IMR-90 (cell line): Measurements from ENCODE around the gene GAS2L2. TPM values are rescaled to one million over a fixed set of nuclear protein-coding genes. Genes with fewer than 3 reads are reported as not detected.

Experiments
- ATAC-seq: fragments of 200-7000 bp; cut with Tn5 transposase; 2 replicates; pipeline ENCODE4 v1.9.1; 2020; ENCODE audit warnings: low read depth, mild to moderate bottlenecking, moderate library complexity
- BruUV-seq: library from RNA; stranded (reverse); fragments of 400-500 nt; replicated peaks from 2 replicates; lab custom pipeline; 2021; lab: Mats Ljungman, UMichigan
- CTCF ChIA-PET: fragments of 300-600 bp; formaldehyde crosslinking; extraction: SDS; loops from one replicate; lab custom pipeline; 2021; ENCODE audit warnings: antibody characterized with exemption; lab: Yijun Ruan, JAX
- POLR2A ChIA-PET: fragments of 300-600 bp; sonication (Branson Sonifier 250); formaldehyde crosslinking; loops from one replicate; lab custom pipeline; 2022; ENCODE audit warnings: antibody characterized with exemption; ENCODE audit not compliant: unreplicated experiment; lab: Charles Lee
- DNase-seq: peaks from one replicate; pipeline ENCODE4 v3.0.0; 2013
- H2AFZ ChIP-seq: replicated peaks from 2 replicates; pipeline ENCODE3; 2013; ENCODE audit warnings: low read length, mild to moderate bottlenecking; ENCODE audit not compliant: poor library complexity
- H2AK5ac ChIP-seq: 2 replicates; pipeline ENCODE4 v1.6.1; 2013; ENCODE audit warnings: low read depth, low read length, inconsistent platforms
- H2AK9ac ChIP-seq: replicated peaks from 2 replicates; pipeline ENCODE3; 2013; ENCODE audit warnings: mild to moderate bottlenecking, low read depth, low read length, moderate library complexity; ENCODE audit not compliant: poor library complexity
- H2BK120ac ChIP-seq: 2 replicates; pipeline ENCODE4 v1.6.1; 2013; ENCODE audit warnings: low read depth, low read length, inconsistent platforms
- H2BK15ac ChIP-seq: 3 replicates; pipeline ENCODE4 v1.6.1; 2013; ENCODE audit warnings: low read depth, low read length, inconsistent platforms
- H2BK20ac ChIP-seq: 2 replicates; pipeline ENCODE4 v1.6.1; 2013; ENCODE audit warnings: low read depth, mild to moderate bottlenecking, inconsistent platforms, low read length, moderate library complexity
- H2BK5ac ChIP-seq: 2 replicates; pipeline ENCODE4 v1.6.1; 2013; ENCODE audit warnings: mild to moderate bottlenecking, low read depth, low read length, inconsistent platforms; ENCODE audit not compliant: poor library complexity, severe bottlenecking
- H3K14ac ChIP-seq: replicated peaks from 2 replicates; pipeline ENCODE4 v1.6.1; 2013; ENCODE audit warnings: low read depth, low read length, inconsistent platforms
- H3K18ac ChIP-seq: 2 replicates; pipeline ENCODE4 v1.6.1; 2013; ENCODE audit warnings: low read depth, low read length, control low read depth
- H3K23ac ChIP-seq: 2 replicates; pipeline ENCODE4 v1.6.1; 2013; ENCODE audit warnings: low read depth, low read length, inconsistent platforms
- H3K27ac ChIP-seq: 2 replicates; pipeline ENCODE4 v1.5.1; 2013; ENCODE audit warnings: mild to moderate bottlenecking, control low read depth, low read length; ENCODE audit not compliant: insufficient read depth
- H3K27me3 ChIP-seq: 2 replicates; pipeline ENCODE4 v1.6.1; 2013; ENCODE audit warnings: low read length; ENCODE audit not compliant: control insufficient read depth, insufficient read depth
- H3K36me3 ChIP-seq: 2 replicates; pipeline ENCODE4 v1.6.1; 2013; ENCODE audit warnings: low read length, mixed read lengths; ENCODE audit not compliant: control insufficient read depth, insufficient read depth
- H3K4ac ChIP-seq: 2 replicates; pipeline ENCODE4 v1.6.1; 2013; ENCODE audit warnings: low read depth, low read length, inconsistent platforms
- H3K4me1 ChIP-seq: 2 replicates; pipeline ENCODE4 v1.6.1; 2013; ENCODE audit warnings: low read length, mixed read lengths; ENCODE audit not compliant: control insufficient read depth, insufficient read depth
- H3K4me2 ChIP-seq: 2 replicates; pipeline ENCODE4 v1.6.1; 2013; ENCODE audit warnings: low read depth, mild to moderate bottlenecking, control low read depth, low read length, moderate library complexity
- H3K4me3 ChIP-seq: 2 replicates; pipeline ENCODE4 v1.5.1; 2013; ENCODE audit warnings: low read depth, mild to moderate bottlenecking, control low read depth, low read length, moderate library complexity; ENCODE audit not compliant: insufficient read depth
- H3K56ac ChIP-seq: 2 replicates; pipeline ENCODE4 v1.6.1; 2013; ENCODE audit warnings: low read length, inconsistent platforms; ENCODE audit not compliant: insufficient read depth; ENCODE audit errors: extremely low read depth
- H3K79me1 ChIP-seq, 2 experiments: 2 replicates each; pipeline ENCODE4 v1.6.1; 2013; ENCODE audit warnings: low read length in 2 of 2, inconsistent platforms in 1 of 2, low read depth in 1 of 2
- H3K9ac ChIP-seq: 2 replicates; pipeline ENCODE4 v1.6.1; 2013; ENCODE audit warnings: low read depth, low read length, control low read depth
- H3K9me1 ChIP-seq: 2 replicates; pipeline ENCODE4 v1.6.1; 2013; ENCODE audit warnings: low read length, inconsistent platforms; ENCODE audit not compliant: insufficient read depth
- H3K9me3 ChIP-seq: 2 replicates; pipeline ENCODE4 v1.6.1; 2013; ENCODE audit warnings: low read length; ENCODE audit not compliant: control insufficient read depth, insufficient read depth
- H4K20me1 ChIP-seq: 2 replicates; pipeline ENCODE4 v1.6.1; 2013; ENCODE audit warnings: low read length, inconsistent platforms; ENCODE audit not compliant: insufficient read depth
- H4K5ac ChIP-seq: 2 replicates; pipeline ENCODE4 v1.6.1; 2013; ENCODE audit warnings: mild to moderate bottlenecking, low read depth, low read length, control low read depth
- H4K8ac ChIP-seq, 2 experiments: 2 replicates each; pipeline ENCODE4 v1.6.1; 2013; ENCODE audit warnings: low read depth in 2 of 2, low read length in 2 of 2, control low read depth in 1 of 2, inconsistent platforms in 1 of 2
- H4K91ac ChIP-seq: 2 replicates; pipeline ENCODE4 v1.6.1; 2013; ENCODE audit warnings: low read depth, low read length, inconsistent platforms; ENCODE audit not compliant: insufficient read depth
- CHD1 ChIP-seq: IDR thresholded peaks from 2 replicates; pipeline ENCODE4 v1.6.1; 2012; ENCODE audit warnings: low read depth, low read length, improper control_type of control experiment
- FOS ChIP-seq: fragments of 150-350 bp; IDR thresholded peaks from 2 replicates; pipeline ENCODE4 v1.6.1; 2016; ENCODE audit warnings: low read depth, low read length
- MAZ ChIP-seq: IDR thresholded peaks from 2 replicates; pipeline ENCODE4 v1.6.1; 2012; ENCODE audit warnings: low read depth, mild to moderate bottlenecking, low read length, improper control_type of control experiment, moderate library complexity, borderline replicate concordance
- POLR2A ChIP-seq: IDR thresholded peaks from 2 replicates; pipeline ENCODE4 v1.6.1; 2012; ENCODE audit warnings: mild to moderate bottlenecking, low read depth, low read length
- RCOR1 ChIP-seq: IDR thresholded peaks from 2 replicates; pipeline ENCODE4 v1.6.1; 2012; ENCODE audit warnings: mild to moderate bottlenecking, low read length, improper control_type of control experiment; ENCODE audit not compliant: insufficient replicate concordance
- RFX5 ChIP-seq: IDR thresholded peaks from 2 replicates; pipeline ENCODE4 v1.8.0; 2012; ENCODE audit warnings: low read depth, mild to moderate bottlenecking, low read length, moderate library complexity
- SMC3 ChIP-seq: fragments of 150-350 bp; IDR thresholded peaks from 2 replicates; pipeline ENCODE4 v1.6.1; 2016; ENCODE audit warnings: low read depth, mild to moderate bottlenecking, antibody characterized with exemption, low read length, moderate library complexity
- WGBS, 2 experiments: methylation state at CpG; one replicate each; pipeline versions ENCODE4 v1.1.5 to v1.1.7; 2013; ENCODE audit warnings: missing lambda C conversion rate in 2 of 2; ENCODE audit not compliant: insufficient read length in 1 of 2; ENCODE audit errors: extremely low coverage in 2 of 2; 5-methylcytosine and 5-hydroxymethylcytosine counted together
- dilution Hi-C: fragments of 300-500 bp; cut with HindIII; formaldehyde crosslinking; loops from one replicate; pipeline ENCODE4 v1.14.3; 2018; ENCODE audit warnings: low sequenced_read_pairs; ENCODE audit not compliant: unreplicated experiment
- in situ Hi-C: fragments of 300-500 bp; cut with MboI; formaldehyde crosslinking; loops from 3 replicates; pipeline ENCODE4 v1.14.3; 2019; ENCODE audit warnings: low sequenced_read_pairs, inconsistent platforms, mixed read lengths
- intact Hi-C: fragments of 100-400 bp; cut with micrococcal nuclease; formaldehyde crosslinking; loops from 2 replicates; pipeline ENCODE4 v1.10.0; 2022
- polyA plus RNA-seq, 3 experiments: library from polyadenylated mRNA; depleted of rRNA; stranded (reverse); fragments of >200 nt; gene quantifications; 2 replicates each; pipeline ENCODE4 v1.2.3, GENCODE V29; 2012; ENCODE audit warnings: low replicate concordance in 1 of 3
- total RNA-seq: library from RNA; depleted of rRNA; stranded (reverse); fragments of >200 nt; gene quantifications from 2 replicates; pipeline ENCODE4 v1.2.3, GENCODE V29; 2012
- TF ChIP-seq, protein P1 (sequence below): fragments of 150-350 bp; IDR thresholded peaks from 2 replicates; pipeline ENCODE4 v1.6.1; 2016; ENCODE audit warnings: low read depth, mild to moderate bottlenecking, low read length, moderate library complexity, borderline replicate concordance
- TF ChIP-seq, protein P2 (sequence below): conservative IDR thresholded peaks from 2 replicates; pipeline ENCODE4 v1.5.1; 2012; ENCODE audit warnings: mild to moderate bottlenecking, low read depth, low read length, improper control_type of control experiment

The GAS2L2 gene
- total and polyA plus RNA-seq, 2 of the 4 experiments (the other 2 are of a cell fraction): 0.02 TPM; not detected in 1

DNA sequence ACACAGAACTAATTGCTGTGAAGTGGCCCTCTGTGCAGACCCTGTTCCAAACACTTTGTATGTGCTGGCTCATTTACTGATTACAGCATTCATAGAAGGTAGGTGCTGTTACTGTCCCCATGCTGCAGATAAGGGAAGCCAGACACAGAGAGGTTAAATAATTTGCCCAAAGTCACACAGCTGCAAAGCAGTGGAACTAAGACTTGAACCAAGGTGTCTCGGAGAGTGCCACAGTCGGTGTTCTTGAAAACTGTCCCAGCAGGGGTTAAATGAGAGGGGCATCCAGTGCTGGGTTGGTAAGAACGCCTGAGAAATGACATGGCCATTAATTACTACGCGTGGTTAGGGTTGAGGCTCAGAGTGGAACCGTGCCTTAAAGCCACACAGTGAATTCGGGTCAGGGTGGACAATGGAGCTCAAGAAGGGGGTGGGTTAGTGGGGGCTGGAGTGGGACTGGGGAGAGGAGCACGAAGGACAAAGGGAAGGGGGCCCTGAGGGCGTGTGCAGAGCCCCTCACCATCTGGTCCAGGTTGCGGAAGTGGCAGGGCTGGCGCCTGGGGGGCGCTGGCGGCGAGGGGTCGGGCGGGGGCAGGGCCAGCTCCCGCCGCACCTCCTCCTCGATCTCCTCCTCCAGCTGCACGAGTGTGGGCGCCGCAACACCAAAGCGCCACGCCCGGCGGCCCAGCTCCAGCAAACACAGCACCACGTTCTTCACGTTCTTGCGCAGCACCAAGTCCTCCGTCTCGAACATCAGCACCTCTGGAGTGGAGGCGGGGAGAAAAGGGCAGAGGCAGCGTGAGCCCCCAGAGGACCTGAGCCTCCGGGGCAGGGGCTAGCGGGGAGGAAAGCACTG, 3.3 kb downstream of the GAS2L2 start:
- Histone ChIP-seq H3K4ac (no peak overlapping the region), H2AK9ac (peak overlapping the region; percentile 33), H4K8ac (no peak overlapping the region; a peak in 1 of 4 replicates), H3K9me3 (no peaks in the 10 kb centered on the region), H2AK5ac (no peak overlapping the region), H4K91ac (no peak overlapping the region), H3K14ac (no peak overlapping the region), H2BK120ac (no peak overlapping the region), H3K36me3 (no peaks in the 10 kb centered on the region), H3K18ac (no peak overlapping the region), H4K20me1 (no peaks in the 10 kb centered on the region), H3K23ac (no peak overlapping the region), H3K9ac (peak overlapping the region; percentile 33; the same call in 1 of the 2 replicates), H2BK15ac (no peak overlapping the region), H3K56ac (no peak overlapping the region), H2BK20ac (no peak overlapping the region), H2AFZ (peak overlapping the region; percentile 76), H3K27ac (no peak overlapping the region), H3K4me2 (peak overlapping the region; percentile 33), H3K79me1 (no peaks in the 10 kb centered on the region), H2BK5ac (no peak overlapping the region), H3K4me3 (peak overlapping the region; percentile 8; the same call in 1 of the 2 replicates), H4K5ac (no peak overlapping the region), H3K27me3 (peaks cover 50% of the 10 kb centered on the region), H3K4me1 (peaks cover 8% of the 10 kb centered on the region; the same call in 1 of the 2 replicates), H3K9me1 (no peaks in the 10 kb centered on the region)
- peak; percentile 20 for DNase-seq
- POLR2A ChIA-PET: interaction anchor here (0.5 kb wide), 1 partner anchor 182 kb away, joined by 4 read pairs; no protein-coding TSS in a partner anchor
- intact Hi-C loops (loop anchor here (10.0 kb wide), 2 partner anchors 315 to 505 kb away; partner anchors contain the start of genes SLFN12 and SLFN5), dilution Hi-C loops (no loop called here), in situ Hi-C loops (loop anchor here (25.0 kb wide), 1 partner anchor 387 kb away; the partner anchor contains the start of gene SLFN11)
- peak; percentile 49 for ATAC-seq
- no TSS peak for BruUV-seq
- WGBS, 2 experiments: 10% methylated on average over 10 of the region's 35 CpGs; no CpG with 5 or more reads in 1 of the 2 experiments
- TF ChIP-seq RFX5: no peak
- TF ChIP-seq MAZ: no peak
- no peak for TF ChIP-seq SMC3
- TF ChIP-seq, protein P1, sequence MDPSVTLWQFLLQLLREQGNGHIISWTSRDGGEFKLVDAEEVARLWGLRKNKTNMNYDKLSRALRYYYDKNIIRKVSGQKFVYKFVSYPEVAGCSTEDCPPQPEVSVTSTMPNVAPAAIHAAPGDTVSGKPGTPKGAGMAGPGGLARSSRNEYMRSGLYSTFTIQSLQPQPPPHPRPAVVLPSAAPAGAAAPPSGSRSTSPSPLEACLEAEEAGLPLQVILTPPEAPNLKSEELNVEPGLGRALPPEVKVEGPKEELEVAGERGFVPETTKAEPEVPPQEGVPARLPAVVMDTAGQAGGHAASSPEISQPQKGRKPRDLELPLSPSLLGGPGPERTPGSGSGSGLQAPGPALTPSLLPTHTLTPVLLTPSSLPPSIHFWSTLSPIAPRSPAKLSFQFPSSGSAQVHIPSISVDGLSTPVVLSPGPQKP: no peak
- TF ChIP-seq POLR2A: no peak
- TF ChIP-seq, protein P2, sequence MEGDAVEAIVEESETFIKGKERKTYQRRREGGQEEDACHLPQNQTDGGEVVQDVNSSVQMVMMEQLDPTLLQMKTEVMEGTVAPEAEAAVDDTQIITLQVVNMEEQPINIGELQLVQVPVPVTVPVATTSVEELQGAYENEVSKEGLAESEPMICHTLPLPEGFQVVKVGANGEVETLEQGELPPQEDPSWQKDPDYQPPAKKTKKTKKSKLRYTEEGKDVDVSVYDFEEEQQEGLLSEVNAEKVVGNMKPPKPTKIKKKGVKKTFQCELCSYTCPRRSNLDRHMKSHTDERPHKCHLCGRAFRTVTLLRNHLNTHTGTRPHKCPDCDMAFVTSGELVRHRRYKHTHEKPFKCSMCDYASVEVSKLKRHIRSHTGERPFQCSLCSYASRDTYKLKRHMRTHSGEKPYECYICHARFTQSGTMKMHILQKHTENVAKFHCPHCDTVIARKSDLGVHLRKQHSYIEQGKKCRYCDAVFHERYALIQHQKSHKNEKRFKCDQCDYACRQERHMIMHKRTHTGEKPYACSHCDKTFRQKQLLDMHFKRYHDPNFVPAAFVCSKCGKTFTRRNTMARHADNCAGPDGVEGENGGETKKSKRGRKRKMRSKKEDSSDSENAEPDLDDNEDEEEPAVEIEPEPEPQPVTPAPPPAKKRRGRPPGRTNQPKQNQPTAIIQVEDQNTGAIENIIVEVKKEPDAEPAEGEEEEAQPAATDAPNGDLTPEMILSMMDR: no peak
- no peak for TF ChIP-seq FOS
- TF ChIP-seq CHD1: no peak
- TF ChIP-seq RCOR1: no peak
- CTCF ChIA-PET: interaction anchor here (1.0 to 1.8 kb wide), 3 partner anchors 14 to 216 kb away, joined by 3 to 7 read pairs (median 4); no protein-coding TSS in a partner anchor
